Measurements from ENCODE around the gene SPIRE1.
A peak's percentile ranks its signal among the peaks of the same experiment; 100 is the strongest.

The SPIRE1 gene

DNA sequence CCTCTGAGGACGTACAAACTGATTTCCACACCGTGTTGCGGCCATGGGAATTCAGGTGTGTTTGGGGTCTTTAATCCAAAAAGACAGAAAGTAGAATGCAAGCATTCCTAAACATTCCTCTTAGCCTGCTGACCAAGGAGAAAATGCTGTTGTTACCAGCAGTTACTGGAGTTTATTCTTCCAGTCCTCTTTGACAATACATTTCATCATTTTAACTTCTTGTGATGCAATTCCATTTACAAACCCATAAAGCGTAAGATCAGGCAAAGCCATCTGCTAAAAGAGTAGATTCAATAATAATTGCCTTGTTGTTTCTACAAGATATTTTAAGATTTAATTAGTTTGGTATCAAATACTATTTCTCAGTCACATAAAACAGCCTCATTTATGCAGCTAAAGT, 32.7 kb downstream of the SPIRE1 start:
- TF ChIP-seq, protein P1, sequence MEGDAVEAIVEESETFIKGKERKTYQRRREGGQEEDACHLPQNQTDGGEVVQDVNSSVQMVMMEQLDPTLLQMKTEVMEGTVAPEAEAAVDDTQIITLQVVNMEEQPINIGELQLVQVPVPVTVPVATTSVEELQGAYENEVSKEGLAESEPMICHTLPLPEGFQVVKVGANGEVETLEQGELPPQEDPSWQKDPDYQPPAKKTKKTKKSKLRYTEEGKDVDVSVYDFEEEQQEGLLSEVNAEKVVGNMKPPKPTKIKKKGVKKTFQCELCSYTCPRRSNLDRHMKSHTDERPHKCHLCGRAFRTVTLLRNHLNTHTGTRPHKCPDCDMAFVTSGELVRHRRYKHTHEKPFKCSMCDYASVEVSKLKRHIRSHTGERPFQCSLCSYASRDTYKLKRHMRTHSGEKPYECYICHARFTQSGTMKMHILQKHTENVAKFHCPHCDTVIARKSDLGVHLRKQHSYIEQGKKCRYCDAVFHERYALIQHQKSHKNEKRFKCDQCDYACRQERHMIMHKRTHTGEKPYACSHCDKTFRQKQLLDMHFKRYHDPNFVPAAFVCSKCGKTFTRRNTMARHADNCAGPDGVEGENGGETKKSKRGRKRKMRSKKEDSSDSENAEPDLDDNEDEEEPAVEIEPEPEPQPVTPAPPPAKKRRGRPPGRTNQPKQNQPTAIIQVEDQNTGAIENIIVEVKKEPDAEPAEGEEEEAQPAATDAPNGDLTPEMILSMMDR (IDR thresholded peaks at IDR 0.05; ENCODE audit: insufficient read depth, low read depth, low read length, missing control alignments): no peak
- DNase-seq (ENCODE audit: low read depth): no peak
- H3K4me3 ChIP-seq (ENCODE audit: low read depth, low read length): no peak overlapping the region

- no peak for DNase-seq (ENCODE audit: low read depth)
- H3K4me3 ChIP-seq (ENCODE audit: low read depth, low read length): no peak overlapping the region
- TF ChIP-seq, protein P1 (IDR thresholded peaks at IDR 0.05; ENCODE audit: insufficient read depth, low read depth, low read length, missing control alignments): no peak
Observed at GRCh38 chr18:12621742-12622306, 36.1 kb downstream of the SPIRE1 start.

GRCh38 chr18:12615748-12616147, 42.2 kb downstream of the SPIRE1 start:
- DNase-seq (ENCODE audit: low read depth): no peak
- TF ChIP-seq, protein P1 (IDR thresholded peaks at IDR 0.05; ENCODE audit: insufficient read depth, low read depth, low read length, missing control alignments): no peak
- H3K4me3 ChIP-seq (ENCODE audit: low read depth, low read length): no peak overlapping the region

- no peak overlapping the region for H3K4me3 ChIP-seq (ENCODE audit: low read depth, low read length)
- no peak for DNase-seq (ENCODE audit: low read depth)
- TF ChIP-seq, protein P1 (IDR thresholded peaks at IDR 0.05; ENCODE audit: insufficient read depth, low read depth, low read length, missing control alignments): no peak
Observed at GRCh38 chr18:12608301-12608700, 49.6 kb downstream of the SPIRE1 start.

GRCh38 chr18:12606592-12607315, 51.2 kb downstream of the SPIRE1 start:
- no peak for DNase-seq (ENCODE audit: low read depth)
- TF ChIP-seq, protein P1 (IDR thresholded peaks at IDR 0.05; ENCODE audit: insufficient read depth, low read depth, low read length, missing control alignments): no peak
- H3K4me3 ChIP-seq (ENCODE audit: low read depth, low read length): no peak overlapping the region

DNA sequence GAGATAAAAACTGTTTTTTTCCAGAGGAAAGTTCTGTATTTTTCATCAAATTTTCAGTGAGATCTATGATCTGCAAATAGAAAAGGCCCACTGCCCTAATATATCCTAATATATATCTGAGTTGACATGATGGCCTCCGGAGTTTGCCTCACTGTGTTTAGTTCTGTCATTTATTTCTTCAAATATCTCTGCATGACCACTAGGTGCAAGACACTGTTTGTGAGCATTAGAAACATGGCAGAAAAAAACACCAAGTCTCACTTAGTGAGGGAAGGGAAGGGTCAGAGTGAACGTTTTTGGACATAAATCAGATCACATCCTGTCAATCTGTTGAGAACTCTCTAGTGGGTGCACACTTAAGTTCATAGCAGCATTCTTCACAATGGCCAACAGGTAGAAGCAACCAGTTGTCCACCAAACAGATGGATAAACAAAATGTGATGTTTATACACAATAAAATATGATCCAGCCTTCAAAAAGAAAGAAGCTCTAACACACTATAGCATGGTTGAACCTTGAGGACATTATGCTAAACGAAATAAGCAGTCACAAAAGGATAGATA, 53.4 kb downstream of the SPIRE1 start:
- H3K4me3 ChIP-seq (ENCODE audit: low read depth, low read length): no peak overlapping the region
- TF ChIP-seq, protein P1 (IDR thresholded peaks at IDR 0.05; ENCODE audit: insufficient read depth, low read depth, low read length, missing control alignments): peak; percentile 5
- no peak for DNase-seq (ENCODE audit: low read depth)

All from GM12865 (cell line).